GM21381 (cell line): ENCODE results near the gene RWDD3.

Source experiments
- ATAC-seq: cut with Tn5 transposase; IDR thresholded peaks from one replicate; pipeline ENCODE4 v1.9.1; 2021; ENCODE audit warnings: mild to moderate bottlenecking, moderate library complexity; ENCODE audit not compliant: unreplicated experiment

RWDD3 gene

GRCh38 chr1:95281781-95282517 is 47.9 kb downstream of the RWDD3 start:
- no peak for ATAC-seq

- ATAC-seq: no peak
Measured at GRCh38 chr1:95282518-95282895, 48.5 kb downstream of the RWDD3 start.

GRCh38 chr1:95284420-95284819 is 50.4 kb downstream of the RWDD3 start:
- ATAC-seq: no peak

GRCh38 chr1:95286479-95286878 is 52.5 kb downstream of the RWDD3 start:
- ATAC-seq: no peak

- no peak for ATAC-seq
Measured at GRCh38 chr1:95287081-95287480, 53.1 kb downstream of the RWDD3 start.

- ATAC-seq: no peak
Measured at GRCh38 chr1:95287825-95288224, 53.8 kb downstream of the RWDD3 start.
